Transverse colon (tissue), 3 donors: Measurements from ENCODE around the gene LAPTM4A.

Experiments used
- POLR2A ChIP-seq: fragments of 450-650 bp; IDR thresholded peaks from one replicate; pipeline ENCODE4 v1.6.1; 2016; ENCODE audit warnings: antibody characterized with exemption, mild to moderate bottlenecking, moderate library complexity
- TF ChIP-seq, protein P1 (sequence below), 5 experiments: fragments of 200-600 bp in 3 of 5; fragments of 450-650 bp in 2 of 5; sonication (generic) in 3 of 5; IDR thresholded peaks; 1 replicate in 2 of 5; 2 replicates in 3 of 5; pipeline ENCODE4 v1.5.1; 2016 to 2017; ENCODE audit warnings: antibody characterized with exemption in 5 of 5, inconsistent platforms in 3 of 5, mild to moderate bottlenecking in 2 of 5, moderate library complexity in 1 of 5

DNA sequence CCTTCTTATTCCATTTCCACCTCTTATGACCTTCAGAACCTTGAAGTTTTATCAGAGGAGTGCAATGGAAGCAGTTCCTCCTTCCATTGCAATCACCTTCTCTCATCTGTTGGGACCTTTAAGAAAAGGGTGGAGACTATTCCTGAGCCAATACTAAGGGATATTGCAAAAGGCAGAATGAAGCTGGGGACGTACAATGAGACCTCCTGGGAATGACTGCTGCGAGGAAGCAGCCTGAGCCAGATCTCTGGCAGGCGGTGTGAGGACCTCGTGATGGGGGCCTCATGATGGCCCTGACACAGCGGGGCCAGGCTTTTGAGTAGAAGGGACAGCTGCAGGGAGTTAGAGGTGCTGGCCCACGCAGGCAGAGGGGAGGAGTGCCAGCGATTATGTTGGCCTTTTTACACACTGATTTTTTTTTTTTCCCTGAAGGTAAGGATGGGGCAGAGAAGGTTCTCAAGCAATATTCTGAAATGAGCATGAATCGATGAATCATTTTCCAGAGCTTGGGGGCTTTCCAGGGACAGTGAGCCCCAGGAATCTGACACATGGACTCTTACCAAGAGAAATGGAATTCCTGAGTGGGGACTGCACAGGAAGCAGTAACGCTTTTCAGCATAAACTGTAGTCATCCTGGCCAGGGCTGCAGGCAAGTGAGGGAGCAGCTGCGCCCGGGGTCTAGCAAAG, 40.0 kb upstream of the LAPTM4A start:
- TF ChIP-seq, protein P1, sequence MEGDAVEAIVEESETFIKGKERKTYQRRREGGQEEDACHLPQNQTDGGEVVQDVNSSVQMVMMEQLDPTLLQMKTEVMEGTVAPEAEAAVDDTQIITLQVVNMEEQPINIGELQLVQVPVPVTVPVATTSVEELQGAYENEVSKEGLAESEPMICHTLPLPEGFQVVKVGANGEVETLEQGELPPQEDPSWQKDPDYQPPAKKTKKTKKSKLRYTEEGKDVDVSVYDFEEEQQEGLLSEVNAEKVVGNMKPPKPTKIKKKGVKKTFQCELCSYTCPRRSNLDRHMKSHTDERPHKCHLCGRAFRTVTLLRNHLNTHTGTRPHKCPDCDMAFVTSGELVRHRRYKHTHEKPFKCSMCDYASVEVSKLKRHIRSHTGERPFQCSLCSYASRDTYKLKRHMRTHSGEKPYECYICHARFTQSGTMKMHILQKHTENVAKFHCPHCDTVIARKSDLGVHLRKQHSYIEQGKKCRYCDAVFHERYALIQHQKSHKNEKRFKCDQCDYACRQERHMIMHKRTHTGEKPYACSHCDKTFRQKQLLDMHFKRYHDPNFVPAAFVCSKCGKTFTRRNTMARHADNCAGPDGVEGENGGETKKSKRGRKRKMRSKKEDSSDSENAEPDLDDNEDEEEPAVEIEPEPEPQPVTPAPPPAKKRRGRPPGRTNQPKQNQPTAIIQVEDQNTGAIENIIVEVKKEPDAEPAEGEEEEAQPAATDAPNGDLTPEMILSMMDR (IDR thresholded peaks at IDR 0.05): no peak
- no peak for TF ChIP-seq POLR2A
